Panc1 (cell line): ENCODE results near the gene TTF1.

Source experiments
- CTCF ChIP-seq: fragments of 450-650 bp; IDR thresholded peaks from 2 replicates; pipeline ENCODE4 v1.5.1; 2017; ENCODE audit warnings: mild to moderate bottlenecking
- POLR2AphosphoS5 ChIP-seq: IDR thresholded peaks from 2 replicates; pipeline ENCODE4 v1.6.1; 2012; ENCODE audit warnings: mild to moderate bottlenecking, low read depth, low read length, moderate library complexity
- REST ChIP-seq, 2 experiments: IDR thresholded peaks; 2 replicates each; pipeline ENCODE4 v1.6.1; 2011 to 2012; ENCODE audit warnings: low read depth in 2 of 2, control low read depth in 1 of 2, low read length in 1 of 2, mild to moderate bottlenecking in 1 of 2, moderate library complexity in 1 of 2; ENCODE audit not compliant: insufficient read depth in 1 of 2
- SIN3A ChIP-seq: IDR thresholded peaks from 2 replicates; pipeline ENCODE4 v1.6.1; 2012; ENCODE audit warnings: low read depth, mild to moderate bottlenecking, low read length, moderate library complexity, borderline replicate concordance; ENCODE audit not compliant: insufficient read depth
- TCF7L2 ChIP-seq: IDR thresholded peaks from 2 replicates; pipeline ENCODE4 v1.6.1; 2011; ENCODE audit warnings: mild to moderate bottlenecking, low read depth, low read length, inconsistent platforms

- TF ChIP-seq TCF7L2 (no peak), POLR2AphosphoS5 (no peak), CTCF (no peak), REST (IDR thresholded peaks at IDR 0.05; ENCODE audit: insufficient read depth in 1 of 2, low read depth in 2 of 2, low read length in 1 of 2) (no peak), SIN3A (no peak)
Measured at GRCh38 chr9:132441404-132441803, 34.8 kb upstream of the TTF1 start.
